HG03060 (cell line): ENCODE results near the gene ORMDL2.

ENCODE experiments used
- ATAC-seq: cut with Tn5 transposase; IDR thresholded peaks from one replicate; pipeline ENCODE4 v1.9.1; 2021; ENCODE audit warnings: low read depth, moderate number of reproducible peaks; ENCODE audit not compliant: unreplicated experiment

Gene ORMDL2

GRCh38 chr12:55817345-55818139, at the start of gene ORMDL2, which contains the start of gene SARNP:
Gene ORMDL2, plus strand, starts transcription at chr12:55818041. Its CDS starts 959 bp downstream, at chr12:55819000.
Gene SARNP, minus strand, starts transcription at chr12:55817724. Its CDS starts 23 bp downstream, at chr12:55817701.
- ATAC-seq = peak; percentile 98

- ATAC-seq = no peak
These were observed 46.1 kb upstream of the ORMDL2 start for GRCh38 chr12:55771736-55772135.

- ATAC-seq = no peak
These were observed 40.0 kb upstream of the ORMDL2 start for GRCh38 chr12:55777856-55778255.

- no peak for ATAC-seq
These were observed 37.2 kb upstream of the ORMDL2 start for GRCh38 chr12:55780685-55781084.

GRCh38 chr12:55788546-55788945, 29.3 kb upstream of the ORMDL2 start:
- no peak for ATAC-seq

GRCh38 chr12:55789171-55789570, 28.7 kb upstream of the ORMDL2 start:
- ATAC-seq = no peak

- ATAC-seq = no peak
These were observed 27.9 kb upstream of the ORMDL2 start for GRCh38 chr12:55789893-55790292.

- ATAC-seq = no peak
These were observed 21.9 kb upstream of the ORMDL2 start for GRCh38 chr12:55795950-55796349.

GRCh38 chr12:55797068-55797467, 20.8 kb upstream of the ORMDL2 start:
- ATAC-seq = no peak

GRCh38 chr12:55797550-55797949, 20.3 kb upstream of the ORMDL2 start:
- ATAC-seq = no peak

GRCh38 chr12:55806982-55807381, 10.9 kb upstream of the ORMDL2 start:
- ATAC-seq = no peak

GRCh38 chr12:55809274-55809673, 8.6 kb upstream of the ORMDL2 start:
- no peak for ATAC-seq

GRCh38 chr12:55812088-55812487, 5.8 kb upstream of the ORMDL2 start:
- no peak for ATAC-seq

GRCh38 chr12:55814257-55814656, 3.6 kb upstream of the ORMDL2 start:
- no peak for ATAC-seq

- no peak for ATAC-seq
These were observed 2.4 kb upstream of the ORMDL2 start for GRCh38 chr12:55815473-55815872.

- no peak for ATAC-seq
These were observed 928 bp upstream of the ORMDL2 start for GRCh38 chr12:55816881-55817344.

- no peak for ATAC-seq
These were observed 393 bp downstream of the ORMDL2 start for GRCh38 chr12:55818140-55818728.

- no peak for ATAC-seq
These were observed 1.0 kb downstream of the ORMDL2 start for GRCh38 chr12:55818886-55819285.

GRCh38 chr12:55820679-55821078, 2.8 kb downstream of the ORMDL2 start:
- no peak for ATAC-seq

GRCh38 chr12:55822228-55822627, 4.4 kb downstream of the ORMDL2 start:
- no peak for ATAC-seq

GRCh38 chr12:55823419-55823818, 5.6 kb downstream of the ORMDL2 start:
- no peak for ATAC-seq

- no peak for ATAC-seq
These were observed 6.9 kb downstream of the ORMDL2 start for GRCh38 chr12:55824726-55825125.
